NT2/D1 (cell line): ENCODE data around the gene TENM3.

Source experiments
- DNase-seq: peaks from one replicate; pipeline ENCODE4 v3.0.0-alpha.2; 2011; ENCODE audit warnings: low read depth, low spot score
- H3K27me3 ChIP-seq: 2 replicates; pipeline ENCODE4 v1.6.0; 2011; ENCODE audit warnings: mild to moderate bottlenecking; ENCODE audit not compliant: insufficient read length, insufficient read depth
- H3K36me3 ChIP-seq: 2 replicates; pipeline ENCODE4 v1.6.1; 2011; ENCODE audit warnings: mild to moderate bottlenecking, low read length, mixed read lengths; ENCODE audit not compliant: insufficient read depth, insufficient read length
- H3K4me1 ChIP-seq: 2 replicates; pipeline ENCODE4 v1.5.1; 2011; ENCODE audit not compliant: insufficient read depth, insufficient read length
- H3K4me3 ChIP-seq: 2 replicates; pipeline ENCODE4 v1.5.1; 2011; ENCODE audit warnings: low read depth; ENCODE audit not compliant: insufficient read length
- H3K9ac ChIP-seq: 2 replicates; pipeline ENCODE4 v1.6.0; 2011; ENCODE audit warnings: low read depth; ENCODE audit not compliant: insufficient read length
- H3K9me3 ChIP-seq: 2 replicates; pipeline ENCODE4 v1.5.1; 2011; ENCODE audit warnings: mild to moderate bottlenecking, low read length; ENCODE audit not compliant: insufficient read depth
- SUZ12 ChIP-seq: IDR thresholded peaks from 2 replicates; pipeline ENCODE4 v1.6.1; 2011; ENCODE audit not compliant: insufficient read length, insufficient read depth; ENCODE audit errors: extremely low read depth
- YY1 ChIP-seq: IDR thresholded peaks from 2 replicates; pipeline ENCODE4 v1.6.1; 2011; ENCODE audit not compliant: insufficient read length, insufficient read depth
- ZNF274 ChIP-seq: IDR thresholded peaks from 2 replicates; pipeline ENCODE4 v1.6.1; 2011; ENCODE audit warnings: mild to moderate bottlenecking, low read depth, low read length

TENM3 gene

DNA sequence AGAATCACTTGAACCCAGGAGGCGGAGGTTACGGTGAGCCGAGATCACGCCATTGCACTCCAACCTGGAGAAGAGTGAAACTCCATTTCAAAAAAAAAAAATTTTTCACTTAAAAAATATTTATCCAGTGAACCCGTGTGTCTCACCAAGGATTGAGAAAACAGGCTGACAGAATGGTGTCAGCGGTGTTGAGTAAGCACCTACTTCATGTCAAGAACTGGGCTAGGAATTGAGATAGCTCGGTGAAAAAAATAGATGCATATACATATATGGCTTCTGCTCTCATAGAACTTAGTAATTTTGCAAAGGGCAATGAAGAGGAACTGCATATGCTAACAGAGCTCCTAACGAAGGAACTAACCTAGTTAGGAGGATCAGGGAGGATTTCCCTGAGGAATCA is 297.3 kb downstream of the TENM3 start:
- H3K4me1 ChIP-seq = peaks cover 2% of the 10 kb centered on the region
- H3K9me3 ChIP-seq = no peaks in the 10 kb centered on the region
- H3K4me3 ChIP-seq = no peak overlapping the region
- no peaks in the 10 kb centered on the region for H3K27me3 ChIP-seq
- no peak overlapping the region for H3K9ac ChIP-seq
- H3K36me3 ChIP-seq = no peaks in the 10 kb centered on the region
- TF ChIP-seq SUZ12 = no peak
- TF ChIP-seq YY1 = no peak
- no peak for TF ChIP-seq ZNF274
- DNase-seq = no peak

- Histone ChIP-seq H3K9me3 (no peaks in the 10 kb centered on the region), H3K9ac (no peak overlapping the region), H3K4me3 (no peak overlapping the region), H3K36me3 (no peaks in the 10 kb centered on the region), H3K27me3 (no peaks in the 10 kb centered on the region), H3K4me1 (no peaks in the 10 kb centered on the region)
- no peak for TF ChIP-seq ZNF274
- TF ChIP-seq SUZ12 = no peak
- TF ChIP-seq YY1 = no peak
- no peak for DNase-seq
These were observed 304.2 kb downstream of the TENM3 start for GRCh38 chr4:182547435-182547834.

GRCh38 chr4:182548156-182548555 is 305.0 kb downstream of the TENM3 start:
- H3K9ac ChIP-seq = no peak overlapping the region
- DNase-seq = no peak
- H3K4me3 ChIP-seq = no peak overlapping the region
- H3K9me3 ChIP-seq = no peaks in the 10 kb centered on the region
- H3K27me3 ChIP-seq = no peaks in the 10 kb centered on the region
- H3K36me3 ChIP-seq = no peaks in the 10 kb centered on the region
- TF ChIP-seq YY1 = no peak
- TF ChIP-seq ZNF274 = no peak
- TF ChIP-seq SUZ12 = no peak
- no peaks in the 10 kb centered on the region for H3K4me1 ChIP-seq

DNA sequence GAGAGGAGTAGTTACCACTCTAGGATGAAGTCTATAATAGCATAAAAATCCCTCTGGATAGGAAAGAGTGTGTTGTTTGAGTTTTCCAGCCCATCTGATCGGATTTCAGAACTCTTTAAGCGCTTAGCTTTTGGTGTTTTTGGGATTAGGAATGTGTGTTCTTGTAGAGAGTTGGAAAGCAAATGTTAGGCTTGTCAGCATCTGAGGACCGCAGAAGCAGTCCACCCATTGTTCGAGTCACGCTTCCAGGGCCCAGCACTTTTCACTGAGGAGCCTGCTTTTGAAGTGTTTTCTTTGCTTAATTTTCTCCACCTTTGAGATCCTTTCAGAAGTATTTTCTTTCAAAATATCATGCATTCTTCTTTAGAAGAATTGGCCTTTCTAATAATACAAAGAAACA is 306.2 kb downstream of the TENM3 start:
- Histone ChIP-seq H3K36me3 (no peaks in the 10 kb centered on the region), H3K9me3 (no peaks in the 10 kb centered on the region), H3K9ac (no peak overlapping the region), H3K27me3 (no peaks in the 10 kb centered on the region), H3K4me3 (no peak overlapping the region), H3K4me1 (no peaks in the 10 kb centered on the region)
- no peak for TF ChIP-seq YY1
- no peak for TF ChIP-seq SUZ12
- no peak for TF ChIP-seq ZNF274
- DNase-seq = no peak

- Histone ChIP-seq H3K4me1 (no peaks in the 10 kb centered on the region), H3K9me3 (no peaks in the 10 kb centered on the region), H3K4me3 (no peak overlapping the region), H3K27me3 (no peaks in the 10 kb centered on the region), H3K9ac (no peak overlapping the region), H3K36me3 (no peaks in the 10 kb centered on the region)
- no peak for TF ChIP-seq YY1
- TF ChIP-seq ZNF274 = no peak
- TF ChIP-seq SUZ12 = no peak
- no peak for DNase-seq
These were observed 309.7 kb downstream of the TENM3 start for GRCh38 chr4:182552948-182553347.

DNA sequence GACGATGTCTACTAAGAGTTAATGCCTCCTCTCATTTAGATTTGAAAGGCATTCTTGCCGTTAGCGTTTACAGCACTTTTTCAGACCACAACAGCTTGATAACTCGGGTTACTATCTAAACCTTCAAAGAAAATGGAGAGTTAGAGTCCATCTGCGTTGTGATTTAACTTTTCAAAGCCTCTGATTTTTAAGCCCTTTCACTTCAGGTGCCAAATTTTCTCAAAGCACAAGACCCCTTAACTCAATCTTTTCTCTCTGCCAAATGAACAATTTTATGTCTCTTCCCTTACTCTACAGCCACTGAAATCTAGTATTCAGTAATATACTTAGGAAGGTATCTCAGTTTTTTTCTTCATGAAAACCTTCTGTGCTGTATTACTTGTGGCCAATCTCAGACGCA is 310.5 kb downstream of the TENM3 start:
- DNase-seq = no peak
- H3K9me3 ChIP-seq = no peaks in the 10 kb centered on the region
- H3K9ac ChIP-seq = peak overlapping the region; percentile 12
- H3K27me3 ChIP-seq = no peaks in the 10 kb centered on the region
- H3K36me3 ChIP-seq = no peaks in the 10 kb centered on the region
- TF ChIP-seq YY1 = no peak
- no peak for TF ChIP-seq ZNF274
- TF ChIP-seq SUZ12 = no peak
- no peaks in the 10 kb centered on the region for H3K4me1 ChIP-seq
- no peak overlapping the region for H3K4me3 ChIP-seq

DNA sequence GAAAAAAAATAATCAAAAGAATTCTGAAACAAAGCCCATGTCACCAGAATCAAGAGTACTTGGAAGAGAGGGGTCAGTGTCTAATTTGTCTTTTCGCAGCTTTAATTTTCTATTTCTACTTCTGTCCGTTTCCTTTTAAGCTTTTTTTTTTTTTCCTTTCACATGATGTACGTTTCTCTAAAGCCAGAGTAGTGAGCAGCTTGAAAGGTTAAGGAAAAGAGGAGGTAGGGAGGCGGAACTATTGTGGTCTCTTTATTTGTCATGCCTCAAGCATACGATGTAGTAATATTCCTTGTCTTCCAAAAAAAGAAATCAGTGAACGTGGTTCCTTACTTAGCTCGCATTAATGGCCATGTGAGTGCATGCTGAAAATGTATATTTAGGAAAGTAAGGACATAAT is 311.5 kb downstream of the TENM3 start:
- Histone ChIP-seq H3K27me3 (no peaks in the 10 kb centered on the region), H3K4me3 (no peak overlapping the region), H3K9me3 (no peaks in the 10 kb centered on the region), H3K9ac (no peak overlapping the region), H3K4me1 (no peaks in the 10 kb centered on the region), H3K36me3 (no peaks in the 10 kb centered on the region)
- TF ChIP-seq YY1 (no peak), SUZ12 (no peak), ZNF274 (no peak)
- no peak for DNase-seq
